ENCODE results near the gene ABHD5.

Gene ABHD5

DNA sequence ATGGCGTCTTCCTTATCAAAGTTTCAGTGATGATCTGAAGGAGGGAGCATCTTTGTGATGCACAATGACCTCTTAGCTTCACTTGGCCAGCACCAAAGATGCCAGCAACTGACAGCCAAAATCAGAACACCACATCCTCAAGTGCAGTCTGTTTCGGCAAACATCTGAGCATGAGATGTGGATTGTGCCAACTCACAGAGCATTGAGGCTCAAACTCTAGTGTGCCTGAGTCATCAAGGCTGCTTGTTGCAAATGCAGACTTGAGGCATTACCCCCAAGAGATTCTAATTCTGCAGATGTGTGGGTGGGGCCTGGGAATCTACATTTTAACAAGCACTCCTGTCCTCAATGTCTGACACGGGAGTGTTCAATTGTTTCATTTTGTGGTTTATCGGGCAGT lies 35.8 kb downstream of the ABHD5 start:
- DNase-seq = no peak

DNA sequence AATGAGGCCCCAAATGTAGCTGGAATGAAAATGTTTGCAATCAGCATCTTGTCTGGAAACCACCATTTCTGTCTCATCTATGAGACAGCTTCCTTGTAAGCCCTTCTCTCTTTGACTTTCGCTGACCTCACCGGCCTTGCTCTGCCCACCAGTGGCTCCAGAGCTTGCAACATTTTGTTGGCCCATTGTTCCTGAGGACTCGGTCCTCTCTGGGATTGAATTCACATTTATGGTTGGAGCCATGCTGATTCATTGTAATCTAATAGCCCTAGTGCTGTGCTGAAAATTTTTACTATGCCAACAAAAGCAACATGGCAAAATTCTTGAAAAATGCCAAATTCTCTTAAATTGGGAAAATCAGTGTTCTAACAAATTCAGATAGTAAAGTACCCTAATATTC lies 37.2 kb downstream of the ABHD5 start:
- no peak for DNase-seq

DNA sequence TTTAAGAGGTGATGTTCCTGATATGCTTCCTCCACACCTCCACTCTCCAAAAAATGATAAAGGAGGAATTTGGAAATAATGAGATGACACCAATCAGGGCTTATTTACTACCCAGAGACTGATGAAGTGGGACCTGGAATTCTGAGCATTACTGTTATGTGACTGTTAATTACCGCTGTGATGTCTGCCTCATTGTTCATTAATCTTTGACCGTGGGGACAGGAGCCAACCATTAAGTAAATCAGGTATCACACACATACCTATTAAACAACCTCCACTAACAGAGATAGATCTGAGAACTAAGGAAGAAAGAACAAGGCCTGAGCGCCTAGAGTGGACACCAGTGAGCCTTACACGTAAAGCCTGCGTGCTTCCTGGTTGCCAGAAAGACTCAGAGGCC lies 37.7 kb downstream of the ABHD5 start:
- no peak for DNase-seq

DNA sequence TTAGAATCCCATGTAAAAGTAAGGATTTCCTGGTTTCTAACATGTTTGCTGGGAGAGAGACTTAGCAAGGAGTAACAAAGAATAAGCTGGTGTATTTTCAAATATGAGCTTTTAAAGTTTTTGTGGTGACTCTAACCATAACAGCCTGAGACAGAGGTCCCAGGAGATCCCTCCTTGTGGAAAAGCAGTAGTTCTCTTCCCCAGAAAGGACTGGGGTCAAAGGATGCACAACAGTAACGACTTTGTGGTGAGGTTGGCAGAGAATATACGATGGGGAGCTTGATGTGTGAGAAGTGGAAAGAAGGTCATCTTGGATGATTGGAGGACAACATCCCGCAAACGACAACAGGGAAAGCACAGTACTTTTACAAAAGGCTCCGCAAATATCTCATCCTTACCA lies 38.2 kb downstream of the ABHD5 start:
- DNase-seq = no peak

DNA sequence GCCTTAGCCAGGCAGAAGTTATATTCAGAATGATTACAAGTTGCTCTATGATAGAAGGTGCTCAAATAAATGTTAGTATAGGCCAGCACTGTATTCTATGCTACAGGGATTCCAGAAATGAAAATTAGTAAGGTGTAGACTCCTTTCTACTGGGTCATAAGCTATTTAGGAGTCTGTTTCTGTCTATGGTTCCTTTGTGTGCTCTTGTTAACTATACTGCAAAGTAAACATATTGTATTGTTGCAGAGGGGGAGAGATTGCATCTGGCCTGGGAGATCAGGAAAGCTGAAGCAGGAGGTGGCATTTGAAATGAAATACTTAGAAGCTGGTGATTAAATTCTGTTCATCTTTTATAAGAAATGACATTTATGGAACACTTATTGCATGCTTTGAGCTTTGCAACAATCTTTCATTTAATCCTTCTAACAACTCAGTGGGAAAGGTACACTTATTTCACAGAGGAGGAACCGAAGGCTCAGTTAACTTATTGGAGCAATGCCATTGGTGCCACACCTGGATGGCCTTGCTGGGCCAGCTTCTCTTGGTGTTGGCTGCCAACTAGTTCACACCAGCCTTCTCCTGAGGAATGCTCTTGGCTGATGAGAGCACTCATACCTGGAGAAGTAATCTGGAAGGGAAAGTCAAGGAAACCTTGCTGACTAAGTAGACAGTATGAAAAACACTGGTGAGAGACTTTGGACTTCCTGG lies 39.1 kb downstream of the ABHD5 start:
- no peak for DNase-seq

DNA sequence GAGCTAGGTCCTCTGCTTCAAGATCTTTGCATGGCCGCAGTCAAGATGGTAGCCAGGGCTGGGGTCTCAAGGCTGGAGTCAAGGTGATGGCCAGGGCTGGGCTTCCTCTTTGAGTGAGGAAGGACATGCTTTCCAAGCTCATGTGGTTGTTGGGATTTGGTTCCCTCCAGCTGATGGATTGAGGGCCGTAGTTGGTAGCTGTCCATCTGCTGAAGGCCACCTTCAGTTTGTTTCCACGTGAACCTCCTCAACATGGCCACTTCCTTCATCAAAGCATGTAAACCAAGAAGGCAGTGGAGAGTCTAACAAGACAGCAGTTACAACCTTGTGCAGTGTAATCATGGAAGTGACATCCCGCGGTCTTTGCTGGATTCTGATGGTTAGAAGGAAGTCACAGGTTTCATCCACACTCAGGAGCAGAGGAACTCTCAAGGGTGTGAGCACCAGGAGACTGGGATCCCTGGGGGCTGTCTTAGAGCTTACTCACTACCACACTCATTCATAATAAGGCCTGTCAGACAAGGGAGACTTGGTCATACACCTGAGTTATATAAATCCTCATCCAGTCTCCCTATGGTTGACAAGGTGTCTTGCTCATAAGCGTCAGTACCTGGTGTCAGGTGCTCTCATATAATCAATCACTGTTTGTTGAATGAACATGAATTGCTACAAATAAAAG lies 42.1 kb downstream of the ABHD5 start:
- no peak for DNase-seq

DNA sequence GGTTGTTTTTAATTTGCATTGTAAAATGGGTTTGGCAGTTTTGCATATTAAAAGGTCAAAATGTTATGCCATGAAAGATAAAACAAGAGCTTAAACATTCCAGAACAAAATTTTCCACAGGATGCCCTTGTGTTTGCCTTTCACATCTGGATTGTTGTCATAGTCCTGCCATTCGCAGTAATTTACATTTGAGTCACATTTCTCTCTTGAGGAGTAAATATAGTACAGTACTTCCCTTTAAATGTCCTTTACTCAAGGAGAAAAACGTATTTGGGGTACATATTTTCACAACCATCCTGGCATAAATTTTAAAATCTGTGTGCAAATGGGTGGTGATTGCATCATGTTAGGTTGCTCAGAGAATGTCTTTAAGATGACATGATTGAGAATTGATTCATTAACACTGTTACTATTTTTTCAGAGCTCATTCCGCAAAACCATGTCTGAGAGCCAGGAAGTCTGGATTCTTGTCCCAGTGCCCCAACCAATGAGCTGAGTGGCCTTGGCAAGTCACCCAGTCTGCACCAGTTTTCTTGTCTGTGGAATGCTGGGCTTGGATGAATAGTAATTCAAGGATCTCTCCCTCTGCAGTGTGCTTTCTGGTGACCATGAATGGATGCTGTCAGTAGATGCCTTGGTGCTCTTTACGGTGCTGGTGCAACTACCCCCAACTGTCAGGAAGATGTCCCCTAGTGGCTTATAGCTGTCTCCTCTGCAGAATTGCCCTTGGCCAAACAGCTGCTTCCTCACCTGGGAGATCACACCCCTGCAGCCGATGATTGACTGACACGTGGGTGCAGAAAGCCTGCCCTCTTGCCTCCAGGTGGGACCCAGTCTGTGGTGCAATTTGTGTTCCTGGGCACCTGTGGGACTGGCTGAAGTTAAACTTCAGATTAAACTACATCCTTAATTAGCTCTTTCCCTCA lies 43.0 kb downstream of the ABHD5 start:
- no peak for DNase-seq

DNA sequence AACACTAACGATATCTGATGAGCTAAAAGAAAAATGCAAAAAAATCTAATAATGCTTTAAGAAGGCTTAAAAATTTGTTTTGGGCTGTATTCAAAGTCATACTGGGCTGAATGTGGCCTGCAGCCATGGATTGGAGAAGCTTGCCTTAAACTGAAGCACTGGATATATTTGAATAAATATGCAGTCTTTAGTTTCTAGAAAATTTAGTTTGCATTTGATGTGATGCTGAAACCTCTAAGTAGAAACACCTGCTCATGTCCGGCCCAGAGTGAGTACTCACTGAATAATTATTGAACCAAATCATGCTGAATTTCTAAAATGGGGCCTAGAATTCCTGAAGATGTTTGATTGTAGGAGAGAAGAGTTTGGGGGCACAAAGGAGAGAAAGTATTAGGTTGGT lies 43.9 kb downstream of the ABHD5 start:
- DNase-seq = no peak

DNA sequence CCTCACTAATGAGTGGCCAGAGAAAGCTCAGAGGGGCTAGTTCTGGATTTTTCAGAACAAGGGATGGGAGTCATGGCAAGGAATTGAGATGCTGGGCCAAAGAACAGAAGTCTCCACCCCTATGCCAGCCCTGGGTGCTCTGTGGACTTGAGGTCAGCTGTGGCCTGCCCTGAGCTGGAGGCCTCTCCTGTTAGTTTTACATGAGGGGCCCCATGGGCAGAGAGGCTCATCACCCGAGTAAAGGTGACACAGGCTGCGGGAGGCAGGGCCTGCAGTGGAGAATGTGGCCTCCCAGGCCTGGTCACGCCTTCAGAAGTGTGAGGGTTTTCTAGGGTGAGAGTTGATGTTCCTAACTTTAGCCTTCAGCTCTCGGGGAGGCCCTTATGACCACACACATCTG lies 44.9 kb downstream of the ABHD5 start:
- no peak for DNase-seq

DNA sequence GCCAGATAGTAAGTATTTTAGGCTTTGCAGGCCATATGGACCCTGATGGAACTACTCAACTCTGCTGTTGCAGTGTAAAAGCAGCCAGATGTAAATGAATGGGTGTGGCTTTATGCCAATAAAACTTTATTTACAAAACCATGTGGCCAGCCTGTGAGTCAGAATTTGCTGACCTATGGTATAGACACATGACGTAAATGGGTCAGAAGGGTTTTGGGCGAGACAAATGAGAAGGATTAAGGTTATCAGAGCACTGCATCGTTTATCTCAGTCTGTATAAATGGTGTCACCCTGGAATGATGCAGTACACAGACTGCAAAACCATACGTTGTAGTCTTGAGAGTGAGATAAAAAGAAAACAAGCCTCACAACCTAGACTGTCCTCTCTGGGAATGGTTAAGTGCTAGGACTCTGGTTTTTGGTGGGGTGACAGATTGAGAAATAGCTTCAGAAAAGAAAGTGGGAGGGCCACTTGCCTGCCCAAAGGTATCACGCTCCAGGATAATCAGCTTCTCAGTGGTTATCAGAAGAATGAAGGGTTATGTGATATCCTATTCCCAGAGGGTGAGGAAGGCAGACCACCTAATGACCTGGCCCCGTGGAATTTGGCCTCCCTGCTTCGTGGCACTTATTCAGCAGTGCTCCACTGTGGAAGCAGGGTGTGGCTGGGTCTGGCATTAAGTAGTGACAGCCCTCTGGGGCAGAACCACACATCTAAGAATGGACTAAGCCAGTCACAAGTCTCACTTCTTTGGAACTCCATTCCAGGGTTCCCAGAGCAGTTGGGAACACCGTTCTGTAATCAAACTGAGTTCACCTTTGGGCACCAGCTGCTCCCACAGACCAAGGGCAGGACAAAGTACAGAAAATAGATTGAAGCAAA lies 46.1 kb downstream of the ABHD5 start:
- DNase-seq = no peak

DNA sequence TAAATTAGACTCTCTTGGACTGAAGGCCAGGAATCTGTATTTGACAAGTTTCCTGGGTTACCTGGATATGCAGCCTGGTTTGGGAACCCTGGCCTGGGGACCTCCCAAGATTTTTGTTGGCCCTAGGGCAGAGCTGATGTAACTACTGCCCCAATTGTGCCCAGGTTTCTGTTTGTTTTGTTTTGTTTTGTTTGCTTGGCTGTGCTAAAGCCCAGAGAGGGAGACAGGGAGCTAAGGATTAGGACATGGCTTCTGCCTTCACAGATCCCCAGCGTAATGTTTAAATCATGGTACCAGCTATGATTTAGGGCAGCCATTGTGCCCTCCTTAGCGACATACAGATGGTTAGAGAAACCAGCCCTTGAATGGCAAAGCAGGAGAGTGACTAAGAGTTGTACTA lies 47.6 kb downstream of the ABHD5 start:
- DNase-seq = no peak

DNA sequence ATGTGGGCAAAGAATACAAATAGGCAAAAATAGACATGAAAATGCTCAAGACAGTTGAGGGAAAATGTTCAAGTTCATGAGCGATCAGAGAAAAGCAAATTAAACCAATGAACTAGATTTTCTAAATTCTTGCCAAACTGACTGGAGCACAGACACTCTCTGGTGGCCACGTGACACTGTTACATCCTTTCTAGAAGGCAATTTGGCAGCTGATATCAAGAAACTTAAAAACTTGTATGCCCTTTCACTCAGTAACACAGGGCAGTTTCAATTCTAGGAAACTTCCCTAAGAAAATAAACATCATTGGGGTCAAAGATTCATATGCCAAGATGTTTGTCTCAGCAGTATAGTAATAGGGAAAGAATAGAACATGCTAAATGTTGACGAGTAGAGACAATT lies 52.2 kb downstream of the ABHD5 start:
- DNase-seq = no peak

DNA sequence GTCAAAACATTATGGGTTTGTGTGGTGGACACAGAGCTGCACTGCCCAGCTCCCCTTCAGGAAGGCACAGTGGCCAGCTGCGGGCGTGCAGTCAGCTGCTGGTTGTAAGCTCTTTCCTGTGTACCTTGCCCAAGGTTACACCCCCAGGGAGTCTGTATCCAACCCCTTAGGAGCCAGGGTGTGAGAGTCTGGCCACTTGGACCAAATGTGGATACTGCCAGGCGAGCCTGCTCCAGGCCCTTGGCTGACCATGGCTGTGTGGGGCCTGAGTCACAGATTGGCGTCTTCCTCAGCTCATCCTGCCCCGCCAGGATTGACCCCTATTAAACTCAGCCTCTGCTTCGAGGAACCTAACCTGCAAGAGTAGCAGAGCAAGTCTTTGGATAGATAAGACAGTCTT lies 56.9 kb downstream of the ABHD5 start:
- no peak for DNase-seq

DNA sequence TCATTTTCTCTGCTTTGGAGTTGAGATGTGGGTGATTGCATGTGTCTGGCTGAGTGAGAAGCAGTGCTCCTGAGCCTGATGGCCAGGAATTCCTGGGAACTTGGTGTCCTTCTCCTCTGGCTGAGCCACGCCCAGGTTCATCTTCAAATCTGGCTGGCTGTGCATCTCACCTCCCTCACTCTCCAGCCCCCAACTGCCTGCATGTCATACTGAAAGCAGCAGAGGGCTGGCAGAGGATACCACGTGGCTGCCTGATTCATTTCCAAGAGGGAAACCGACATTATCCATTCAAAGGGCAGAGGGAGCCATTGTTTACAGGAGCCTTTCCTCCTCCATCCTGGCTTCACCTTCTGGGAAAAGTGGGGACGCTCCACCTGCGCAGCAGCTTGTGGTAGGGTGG lies 57.4 kb downstream of the ABHD5 start:
- DNase-seq = no peak

DNA sequence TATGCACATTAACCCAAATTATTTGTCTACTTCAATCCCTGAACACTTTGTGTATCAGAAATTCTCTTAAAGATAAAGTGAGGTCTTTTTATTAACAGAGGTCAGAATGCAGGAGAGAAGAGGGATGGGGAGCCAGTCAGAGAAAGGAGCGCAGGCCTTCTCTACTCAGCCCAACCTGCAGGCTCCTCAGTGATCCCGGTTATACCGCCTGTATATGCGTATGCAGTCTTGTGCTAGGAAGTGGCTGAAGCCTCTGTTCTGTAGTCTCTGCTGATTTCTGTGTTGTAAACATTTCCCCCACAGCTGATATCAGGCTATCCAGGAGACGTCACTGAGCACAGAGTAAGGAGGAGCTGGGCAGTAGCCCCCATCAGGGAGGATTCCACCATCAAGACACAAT lies 57.9 kb downstream of the ABHD5 start:
- no peak for DNase-seq

DNA sequence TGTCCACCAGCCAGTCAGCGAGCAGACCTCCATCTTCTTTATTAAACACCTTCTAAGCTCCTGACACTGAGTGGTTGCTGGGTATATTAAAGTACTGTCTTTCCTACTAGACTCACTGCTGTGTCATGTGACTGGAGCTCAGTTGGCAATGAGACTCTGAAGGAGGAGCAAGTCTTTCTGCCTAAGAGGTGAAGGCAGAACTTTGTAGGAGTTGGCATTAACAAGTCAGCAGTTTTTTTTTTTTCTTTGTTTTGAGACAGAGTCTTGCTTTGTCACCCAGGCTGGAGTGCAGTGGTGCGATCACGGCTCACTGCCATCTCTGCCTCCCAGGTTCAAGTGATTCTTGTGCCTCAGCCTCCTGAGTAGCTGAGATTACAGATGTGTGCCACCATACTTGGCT lies 62.2 kb downstream of the ABHD5 start:
- no peak for DNase-seq

DNA sequence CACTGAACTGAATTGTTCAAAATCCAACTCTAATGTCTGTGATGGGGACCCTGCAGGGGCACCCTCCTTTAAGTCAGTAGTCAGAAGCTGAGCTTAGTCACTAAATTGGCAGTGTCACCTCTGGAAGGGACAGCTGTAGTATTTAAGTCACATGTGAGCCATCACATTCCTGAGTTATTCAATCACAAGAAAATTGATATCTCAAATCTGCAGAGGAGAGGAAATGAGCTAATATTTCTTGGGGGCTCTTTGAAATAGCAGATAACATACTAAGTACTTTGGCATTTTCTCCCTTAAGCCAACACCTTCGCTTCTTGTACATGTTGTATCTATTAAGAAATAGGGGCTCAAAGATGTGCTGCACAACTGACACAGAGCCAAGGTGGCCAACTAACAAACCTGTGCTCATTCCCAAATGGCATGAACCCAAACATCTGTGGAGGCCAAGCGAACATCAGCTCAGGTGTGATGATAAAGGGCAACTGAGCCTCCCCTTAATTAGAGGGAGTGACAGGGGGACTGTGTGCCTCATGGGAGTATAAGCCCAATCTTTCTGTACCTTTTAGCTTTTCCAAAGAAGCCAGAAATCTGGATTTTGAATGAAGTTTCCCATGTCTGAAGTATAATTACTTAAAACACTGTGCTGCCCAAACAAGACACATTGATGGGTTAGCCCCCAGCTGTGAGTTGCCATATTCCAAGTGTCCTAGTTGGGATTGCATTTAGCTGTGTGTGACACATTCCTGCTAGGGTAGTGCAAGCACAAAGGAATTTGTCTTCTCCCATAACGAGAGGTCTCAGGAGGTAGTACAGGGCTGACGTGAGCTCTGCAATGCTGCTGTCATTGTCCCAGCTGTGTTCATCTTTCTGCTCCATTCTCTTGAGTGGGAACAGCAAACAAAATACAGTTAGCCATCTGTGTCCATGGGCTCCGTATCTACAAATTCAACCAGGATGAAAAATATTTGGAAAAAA lies 63.3 kb downstream of the ABHD5 start:
- no peak for DNase-seq

DNA sequence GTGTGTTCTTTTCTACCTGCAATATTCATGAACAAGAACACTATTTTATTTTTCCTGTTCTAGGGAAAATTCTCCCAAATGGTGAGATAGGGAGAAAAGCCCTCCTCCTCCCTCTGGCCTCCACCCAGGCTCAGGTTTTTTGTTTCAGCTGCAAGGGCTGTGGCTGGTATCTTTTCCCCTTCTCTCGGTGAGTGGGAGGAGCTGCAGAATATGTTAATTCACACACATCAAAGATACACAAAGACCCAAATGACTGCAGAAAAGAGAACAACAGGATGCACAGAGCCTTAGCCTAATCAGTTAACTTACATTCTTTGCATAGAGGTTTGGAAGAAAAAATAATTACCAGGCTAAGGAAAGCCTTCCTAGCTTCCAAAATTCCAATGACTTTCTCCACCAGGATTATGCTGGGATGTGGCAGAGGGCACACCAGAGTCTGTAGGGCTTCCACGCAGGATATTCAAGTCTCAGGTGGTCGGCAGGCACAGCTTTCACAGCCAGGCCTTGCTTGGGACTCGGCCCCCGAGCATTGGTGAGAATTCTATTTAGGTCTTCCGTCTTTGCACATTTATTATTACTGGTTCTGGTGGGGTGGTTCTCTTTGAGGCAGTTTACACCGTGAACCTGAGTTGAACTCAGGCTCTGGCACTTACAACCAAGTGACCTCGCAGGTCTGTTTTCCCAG lies 64.9 kb downstream of the ABHD5 start:
- DNase-seq = peak in 1 of 5 donors; percentile 50

DNA sequence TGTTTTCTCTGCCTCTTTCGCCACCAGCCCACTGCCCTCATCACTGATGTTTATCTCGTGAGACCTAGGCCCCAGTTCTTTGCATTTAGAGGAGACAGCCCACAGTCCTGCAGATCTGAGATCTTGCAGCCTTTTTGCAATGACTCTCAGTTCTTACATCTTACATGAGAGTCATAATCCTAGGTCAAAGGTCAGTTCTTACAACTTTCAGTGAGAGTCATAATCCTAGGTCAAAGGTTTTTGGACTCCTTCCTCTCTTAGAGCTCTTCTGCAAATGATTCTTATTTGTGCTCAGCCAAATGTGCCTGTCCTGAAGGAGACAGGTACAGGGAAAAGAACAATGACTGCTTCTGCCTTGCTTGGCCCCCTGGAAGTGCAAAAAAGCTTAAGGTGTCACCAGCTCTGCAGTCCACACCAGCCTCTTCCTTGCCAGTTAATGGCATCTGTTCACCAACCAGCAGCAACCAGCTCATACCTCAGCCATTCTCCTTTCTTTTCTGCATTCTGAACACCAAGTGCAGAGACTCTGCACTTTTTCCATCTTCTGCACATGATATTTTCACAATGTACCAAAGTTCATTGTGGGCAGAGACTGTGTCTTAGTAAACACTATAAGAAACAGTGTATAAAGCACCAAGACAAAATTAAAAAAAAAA lies 67.1 kb downstream of the ABHD5 start:
- no peak for DNase-seq

DNA sequence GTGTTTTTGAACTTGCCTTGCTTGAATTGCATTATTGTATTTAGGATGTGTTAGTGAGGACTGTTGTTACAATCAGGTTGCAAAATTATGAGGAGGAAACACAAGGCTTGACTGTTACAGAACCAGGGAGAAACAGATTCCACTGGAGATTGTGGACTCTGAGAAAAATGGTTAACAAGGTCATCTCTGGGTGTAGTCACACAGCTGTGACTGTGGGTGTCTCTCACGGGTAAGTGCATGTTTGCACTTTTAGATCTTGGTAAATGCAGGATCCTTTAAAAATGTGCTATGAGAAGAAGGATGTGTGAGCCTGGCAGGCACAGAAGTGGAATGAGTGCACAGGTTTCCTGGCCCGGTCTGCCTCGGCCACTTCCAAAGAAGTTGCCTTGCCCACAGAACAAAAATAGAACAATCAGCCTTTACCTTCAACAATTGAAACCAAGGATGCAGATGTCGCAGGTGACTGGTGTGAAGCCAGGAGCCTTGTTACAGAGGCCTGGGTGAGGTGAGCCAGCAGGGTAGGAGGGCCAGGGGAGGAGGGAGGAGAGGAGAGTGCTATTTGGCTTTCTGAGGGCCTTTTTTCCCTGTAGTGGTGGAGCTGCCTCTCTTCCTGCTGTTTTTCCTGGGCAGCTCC lies 68.0 kb downstream of the ABHD5 start:
- DNase-seq = no peak
